Keratinocyte (primary cell): ENCODE results near the gene UBXN6.

Source experiments
- CTCF ChIP-seq, 3 experiments: IDR thresholded peaks in 1 of 3; conservative IDR thresholded peaks in 1 of 3; optimal IDR thresholded peaks in 1 of 3; 2 replicates in 2 of 3; 3 replicates in 1 of 3; pipeline versions ENCODE3 to v1.5.1; 2011; ENCODE audit warnings: low read length in 3 of 3, mild to moderate bottlenecking in 3 of 3, moderate library complexity in 2 of 3, control low read depth in 1 of 3, inconsistent platforms in 1 of 3; ENCODE audit not compliant: insufficient read depth in 2 of 3; ENCODE audit errors: extremely low read depth in 1 of 3
- EZH2 ChIP-seq: IDR thresholded peaks from one replicate; pipeline ENCODE4 v1.6.1; 2012; ENCODE audit warnings: inconsistent platforms, mild to moderate bottlenecking, low read length, moderate library complexity

GRCh38 chr19:4499318-4499717 is 41.7 kb upstream of the UBXN6 start:
- TF ChIP-seq EZH2 (no peak), CTCF (optimal IDR thresholded peaks at IDR 0.05 in 1 of 3, IDR thresholded peaks at IDR 0.05 in 1 of 3, conservative IDR thresholded peaks at IDR 0.05 in 1 of 3; ENCODE audit: extremely low read depth in 1 of 3, insufficient read depth in 2 of 3, low read length in 3 of 3) (no peak)
